Measurements from ENCODE around the gene ROBO2. TPM values are rescaled to one million over a fixed set of nuclear protein-coding genes. Genes with fewer than 3 reads are reported as not detected.

ROBO2 gene
- total and polyA plus RNA-seq, 2 experiments from 2014 or later, result 1.5 to 7.8 TPM

DNA sequence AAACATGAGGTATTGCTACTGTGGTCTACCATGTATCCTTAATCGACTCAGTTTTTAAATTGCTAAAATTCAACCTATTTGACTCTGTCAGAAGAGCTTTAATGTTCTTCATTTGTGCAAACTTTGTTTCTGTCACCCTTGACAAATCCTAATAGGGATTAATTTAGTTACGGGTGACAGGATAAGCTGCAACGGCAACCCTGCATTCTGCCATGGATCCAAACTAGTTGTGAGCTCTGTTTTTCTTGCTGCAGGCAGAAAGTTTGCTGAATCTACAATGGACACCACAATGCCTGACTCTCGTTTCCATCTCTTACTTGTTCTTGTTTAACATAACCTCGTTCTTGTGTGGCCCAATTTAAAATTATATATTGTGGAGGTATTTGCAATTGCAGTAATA lies 352.3 kb downstream of the ROBO2 start:
- Histone ChIP-seq H3K4me1 (ENCODE audit: insufficient read depth) (no peaks in the 10 kb centered on the region), H4K20me1 (replicated peaks; ENCODE audit: insufficient read depth) (no peaks in the 10 kb centered on the region), H3K9me2 (ENCODE audit: insufficient read depth) (no peaks in the 10 kb centered on the region), H3K4me2 (no peak overlapping the region), H2AFZ (no peak overlapping the region), H3K27me3 (ENCODE audit: insufficient read depth) (no peaks in the 10 kb centered on the region), H3K36me3 (ENCODE audit: insufficient read depth) (no peaks in the 10 kb centered on the region), H3K79me2 (replicated peaks; ENCODE audit: insufficient read depth) (no peaks in the 10 kb centered on the region), H3K4me3 (no peak overlapping the region), H3K27ac (ENCODE audit: low read depth) (no peak overlapping the region), H3F3A (replicated peaks; ENCODE audit: low read depth) (no peaks in the 10 kb centered on the region)
- H3K4me3 Mint-ChIP-seq, result no peak overlapping the region
- H3K9me3 Mint-ChIP-seq, result no peaks in the 10 kb centered on the region
- ATAC-seq (no peak), DNase-seq (ENCODE audit: low spot score) (no peak)
- peaks cover 2% of the 10 kb centered on the region for H3K27me3 Mint-ChIP-seq (ENCODE audit: insufficient read depth, low read depth, poor library complexity)
- no peak for TF ChIP-seq EZH2 (IDR thresholded peaks at IDR 0.05; ENCODE audit: low read depth, unreplicated experiment)
- no peak for TF ChIP-seq POLR2AphosphoS5 (IDR thresholded peaks at IDR 0.05; ENCODE audit: low read depth)
- TF ChIP-seq JUNB (IDR thresholded peaks at IDR 0.05; ENCODE audit: unreplicated experiment), result no peak
- no peak for TF ChIP-seq NANOG (IDR thresholded peaks at IDR 0.05; ENCODE audit: borderline replicate concordance)
- TF ChIP-seq, protein P1, sequence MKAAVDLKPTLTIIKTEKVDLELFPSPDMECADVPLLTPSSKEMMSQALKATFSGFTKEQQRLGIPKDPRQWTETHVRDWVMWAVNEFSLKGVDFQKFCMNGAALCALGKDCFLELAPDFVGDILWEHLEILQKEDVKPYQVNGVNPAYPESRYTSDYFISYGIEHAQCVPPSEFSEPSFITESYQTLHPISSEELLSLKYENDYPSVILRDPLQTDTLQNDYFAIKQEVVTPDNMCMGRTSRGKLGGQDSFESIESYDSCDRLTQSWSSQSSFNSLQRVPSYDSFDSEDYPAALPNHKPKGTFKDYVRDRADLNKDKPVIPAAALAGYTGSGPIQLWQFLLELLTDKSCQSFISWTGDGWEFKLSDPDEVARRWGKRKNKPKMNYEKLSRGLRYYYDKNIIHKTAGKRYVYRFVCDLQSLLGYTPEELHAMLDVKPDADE (IDR thresholded peaks at IDR 0.05), result no peak
- H3K4me1 Mint-ChIP-seq, result no peaks in the 10 kb centered on the region
- H3K36me3 Mint-ChIP-seq (ENCODE audit: low read depth), result no peaks in the 10 kb centered on the region
- H3K27ac Mint-ChIP-seq, result no peak overlapping the region

GRCh38 chr3:77394046-77394445 lies 354.1 kb downstream of the ROBO2 start:
- H3F3A ChIP-seq (replicated peaks; ENCODE audit: low read depth), result no peaks in the 10 kb centered on the region
- no peaks in the 10 kb centered on the region for H3K9me2 ChIP-seq (ENCODE audit: insufficient read depth)
- no peak overlapping the region for H3K4me3 ChIP-seq
- no peak overlapping the region for H3K27ac ChIP-seq (ENCODE audit: low read depth)
- Mint-ChIP-seq H3K9me3 (no peaks in the 10 kb centered on the region), H3K4me3 (no peak overlapping the region), H3K27ac (no peak overlapping the region), H3K36me3 (ENCODE audit: low read depth) (no peaks in the 10 kb centered on the region), H3K27me3 (ENCODE audit: insufficient read depth, low read depth, poor library complexity) (peaks cover 2% of the 10 kb centered on the region), H3K4me1 (peaks cover 3% of the 10 kb centered on the region; the same call in 1 of the 3 replicates)
- no peaks in the 10 kb centered on the region for H3K79me2 ChIP-seq (replicated peaks; ENCODE audit: insufficient read depth)
- H3K36me3 ChIP-seq (ENCODE audit: insufficient read depth), result no peaks in the 10 kb centered on the region
- H3K4me2 ChIP-seq, result no peak overlapping the region
- H3K27me3 ChIP-seq (ENCODE audit: insufficient read depth), result no peaks in the 10 kb centered on the region
- TF ChIP-seq, protein P2, sequence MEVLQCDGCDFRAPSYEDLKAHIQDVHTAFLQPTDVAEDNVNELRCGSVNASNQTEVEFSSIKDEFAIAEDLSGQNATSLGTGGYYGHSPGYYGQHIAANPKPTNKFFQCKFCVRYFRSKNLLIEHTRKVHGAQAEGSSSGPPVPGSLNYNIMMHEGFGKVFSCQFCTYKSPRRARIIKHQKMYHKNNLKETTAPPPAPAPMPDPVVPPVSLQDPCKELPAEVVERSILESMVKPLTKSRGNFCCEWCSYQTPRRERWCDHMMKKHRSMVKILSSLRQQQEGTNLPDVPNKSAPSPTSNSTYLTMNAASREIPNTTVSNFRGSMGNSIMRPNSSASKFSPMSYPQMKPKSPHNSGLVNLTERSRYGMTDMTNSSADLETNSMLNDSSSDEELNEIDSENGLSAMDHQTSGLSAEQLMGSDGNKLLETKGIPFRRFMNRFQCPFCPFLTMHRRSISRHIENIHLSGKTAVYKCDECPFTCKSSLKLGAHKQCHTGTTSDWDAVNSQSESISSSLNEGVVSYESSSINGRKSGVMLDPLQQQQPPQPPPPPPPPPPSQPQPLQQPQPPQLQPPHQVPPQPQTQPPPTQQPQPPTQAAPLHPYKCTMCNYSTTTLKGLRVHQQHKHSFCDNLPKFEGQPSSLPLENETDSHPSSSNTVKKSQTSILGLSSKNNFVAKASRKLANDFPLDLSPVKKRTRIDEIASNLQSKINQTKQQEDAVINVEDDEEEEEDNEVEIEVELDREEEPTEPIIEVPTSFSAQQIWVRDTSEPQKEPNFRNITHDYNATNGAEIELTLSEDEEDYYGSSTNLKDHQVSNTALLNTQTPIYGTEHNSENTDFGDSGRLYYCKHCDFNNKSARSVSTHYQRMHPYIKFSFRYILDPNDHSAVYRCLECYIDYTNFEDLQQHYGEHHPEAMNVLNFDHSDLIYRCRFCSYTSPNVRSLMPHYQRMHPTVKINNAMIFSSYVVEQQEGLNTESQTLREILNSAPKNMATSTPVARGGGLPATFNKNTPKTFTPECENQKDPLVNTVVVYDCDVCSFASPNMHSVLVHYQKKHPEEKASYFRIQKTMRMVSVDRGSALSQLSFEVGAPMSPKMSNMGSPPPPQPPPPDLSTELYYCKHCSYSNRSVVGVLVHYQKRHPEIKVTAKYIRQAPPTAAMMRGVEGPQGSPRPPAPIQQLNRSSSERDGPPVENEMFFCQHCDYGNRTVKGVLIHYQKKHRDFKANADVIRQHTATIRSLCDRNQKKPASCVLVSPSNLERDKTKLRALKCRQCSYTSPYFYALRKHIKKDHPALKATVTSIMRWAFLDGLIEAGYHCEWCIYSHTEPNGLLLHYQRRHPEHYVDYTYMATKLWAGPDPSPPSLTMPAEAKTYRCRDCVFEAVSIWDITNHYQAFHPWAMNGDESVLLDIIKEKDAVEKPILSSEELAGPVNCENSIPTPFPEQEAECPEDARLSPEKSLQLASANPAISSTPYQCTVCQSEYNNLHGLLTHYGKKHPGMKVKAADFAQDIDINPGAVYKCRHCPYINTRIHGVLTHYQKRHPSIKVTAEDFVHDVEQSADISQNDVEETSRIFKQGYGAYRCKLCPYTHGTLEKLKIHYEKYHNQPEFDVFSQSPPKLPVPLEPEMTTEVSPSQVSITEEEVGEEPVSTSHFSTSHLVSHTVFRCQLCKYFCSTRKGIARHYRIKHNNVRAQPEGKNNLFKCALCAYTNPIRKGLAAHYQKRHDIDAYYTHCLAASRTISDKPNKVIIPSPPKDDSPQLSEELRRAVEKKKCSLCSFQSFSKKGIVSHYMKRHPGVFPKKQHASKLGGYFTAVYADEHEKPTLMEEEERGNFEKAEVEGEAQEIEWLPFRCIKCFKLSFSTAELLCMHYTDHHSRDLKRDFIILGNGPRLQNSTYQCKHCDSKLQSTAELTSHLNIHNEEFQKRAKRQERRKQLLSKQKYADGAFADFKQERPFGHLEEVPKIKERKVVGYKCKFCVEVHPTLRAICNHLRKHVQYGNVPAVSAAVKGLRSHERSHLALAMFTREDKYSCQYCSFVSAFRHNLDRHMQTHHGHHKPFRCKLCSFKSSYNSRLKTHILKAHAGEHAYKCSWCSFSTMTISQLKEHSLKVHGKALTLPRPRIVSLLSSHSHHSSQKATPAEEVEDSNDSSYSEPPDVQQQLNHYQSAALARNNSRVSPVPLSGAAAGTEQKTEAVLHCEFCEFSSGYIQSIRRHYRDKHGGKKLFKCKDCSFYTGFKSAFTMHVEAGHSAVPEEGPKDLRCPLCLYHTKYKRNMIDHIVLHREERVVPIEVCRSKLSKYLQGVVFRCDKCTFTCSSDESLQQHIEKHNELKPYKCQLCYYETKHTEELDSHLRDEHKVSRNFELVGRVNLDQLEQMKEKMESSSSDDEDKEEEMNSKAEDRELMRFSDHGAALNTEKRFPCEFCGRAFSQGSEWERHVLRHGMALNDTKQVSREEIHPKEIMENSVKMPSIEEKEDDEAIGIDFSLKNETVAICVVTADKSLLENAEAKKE (CRISPR knock-in tag; IDR thresholded peaks at IDR 0.05), result no peak
- TF ChIP-seq REST (IDR thresholded peaks at IDR 0.05; ENCODE audit: unreplicated experiment) (no peak), NANOG (IDR thresholded peaks at IDR 0.05; ENCODE audit: borderline replicate concordance) (no peak), POLR2AphosphoS5 (IDR thresholded peaks at IDR 0.05; ENCODE audit: low read depth) (no peak), STAT1 (IDR thresholded peaks at IDR 0.05; ENCODE audit: unreplicated experiment) (no peak), ZNF114 (CRISPR knock-in tag; IDR thresholded peaks at IDR 0.05) (no peak), EZH2phosphoT487 (IDR thresholded peaks at IDR 0.05; ENCODE audit: unreplicated experiment) (no peak)
- TF ChIP-seq, protein P1 (IDR thresholded peaks at IDR 0.05), result no peak
- no peak overlapping the region for H2AFZ ChIP-seq
- H4K20me1 ChIP-seq (replicated peaks; ENCODE audit: insufficient read depth), result no peaks in the 10 kb centered on the region
- ATAC-seq (no peak), DNase-seq (ENCODE audit: low spot score) (no peak)
- H3K4me1 ChIP-seq (ENCODE audit: insufficient read depth), result no peaks in the 10 kb centered on the region
